Measurements from ENCODE around the gene SLC6A5. TPM values are rescaled to one million over a fixed set of nuclear protein-coding genes. Genes with fewer than 3 reads are reported as not detected.

SLC6A5 gene
- total RNA-seq, 4 donors from 2014 or later: not detected

- no peaks in the 10 kb centered on the region for H3K36me3 ChIP-seq
- intact Hi-C loops (cut with DNase I; ENCODE audit: low total_unique reads): no loop called here
- H3K27me3 ChIP-seq: no peaks in the 10 kb centered on the region
- no peak overlapping the region for H3K27ac ChIP-seq
- no peak overlapping the region for H3K4me3 ChIP-seq
- DNase-seq: no peak
- no peaks in the 10 kb centered on the region for H3K4me1 ChIP-seq
- TF ChIP-seq CTCF (IDR thresholded peaks at IDR 0.05) (no peak), POLR2A (IDR thresholded peaks at IDR 0.05) (no peak)
- H3K9me3 ChIP-seq: no peaks in the 10 kb centered on the region
These were observed 57.5 kb downstream of the SLC6A5 start for GRCh38 chr11:20656901-20657300.

- no peak overlapping the region for H3K4me3 ChIP-seq
- no peaks in the 10 kb centered on the region for H3K27me3 ChIP-seq
- TF ChIP-seq CTCF (IDR thresholded peaks at IDR 0.05) (no peak), POLR2A (IDR thresholded peaks at IDR 0.05) (no peak)
- H3K4me1 ChIP-seq: no peaks in the 10 kb centered on the region
- intact Hi-C loops (cut with DNase I; ENCODE audit: low total_unique reads): no loop called here
- no peak for DNase-seq
- no peaks in the 10 kb centered on the region for H3K36me3 ChIP-seq
- no peaks in the 10 kb centered on the region for H3K9me3 ChIP-seq
- no peak overlapping the region for H3K27ac ChIP-seq
These were observed 58.7 kb downstream of the SLC6A5 start for GRCh38 chr11:20658135-20658534.

- no peak for TF ChIP-seq CTCF (IDR thresholded peaks at IDR 0.05)
- no peak for TF ChIP-seq POLR2A (IDR thresholded peaks at IDR 0.05)
- intact Hi-C loops (cut with DNase I; ENCODE audit: low total_unique reads): no loop called here
These were observed 62.0 kb downstream of the SLC6A5 start for GRCh38 chr11:20661445-20661844.

GRCh38 chr11:20661850-20662249 is 62.4 kb downstream of the SLC6A5 start:
- Histone ChIP-seq H3K4me3 (no peak overlapping the region), H3K27me3 (no peaks in the 10 kb centered on the region), H3K36me3 (no peaks in the 10 kb centered on the region), H3K4me1 (no peaks in the 10 kb centered on the region), H3K27ac (no peak overlapping the region), H3K9me3 (no peaks in the 10 kb centered on the region)
- no peak for DNase-seq
- TF ChIP-seq CTCF (IDR thresholded peaks at IDR 0.05) (no peak), POLR2A (IDR thresholded peaks at IDR 0.05) (no peak)
- intact Hi-C loops (cut with DNase I; ENCODE audit: low total_unique reads): no loop called here

More at GRCh38 chr11:20661445-20661844, 62.0 kb downstream of the SLC6A5 start:
- H3K4me3 ChIP-seq: no peak overlapping the region
- no peaks in the 10 kb centered on the region for H3K4me1 ChIP-seq
- no peaks in the 10 kb centered on the region for H3K27me3 ChIP-seq
- no peaks in the 10 kb centered on the region for H3K36me3 ChIP-seq
- no peak for DNase-seq
- H3K9me3 ChIP-seq: no peaks in the 10 kb centered on the region
- H3K27ac ChIP-seq: no peak overlapping the region

GRCh38 chr11:20668131-20668809 is 68.9 kb downstream of the SLC6A5 start:
- Histone ChIP-seq H3K27me3 (peaks cover 0 to 10% of the 10 kb centered on the region in 2 donors), H3K27ac (no peak overlapping the region)
- intact Hi-C loops (cut with DNase I; ENCODE audit: low total_unique reads): no loop called here

More at GRCh38 chr11:20668131-20668809, 68.9 kb downstream of the SLC6A5 start:
- Histone ChIP-seq H3K9me3 (no peaks in the 10 kb centered on the region), H3K4me1 (no peaks in the 10 kb centered on the region), H3K4me3 (no peak overlapping the region), H3K36me3 (no peaks in the 10 kb centered on the region)
- no peak for TF ChIP-seq POLR2A (IDR thresholded peaks at IDR 0.05)
- no peak for TF ChIP-seq CTCF (IDR thresholded peaks at IDR 0.05)
- no peak for DNase-seq
